GM12875 (cell line): ENCODE results near the gene SAP130.
A peak's percentile ranks its signal among the peaks of the same experiment; 100 is the strongest.

Experiments
- H3K4me3 ChIP-seq: one replicate; pipeline ENCODE4 v1.5.1; 2011; ENCODE audit warnings: low read depth, low read length, control low read depth
- TF ChIP-seq, protein P1 (sequence below): IDR thresholded peaks from 2 replicates; pipeline ENCODE4 v1.5.1; 2011; ENCODE audit warnings: low read depth, mild to moderate bottlenecking, control low read depth, inconsistent platforms, low read length, moderate library complexity, borderline replicate concordance; ENCODE audit not compliant: insufficient read depth

The SAP130 gene

DNA sequence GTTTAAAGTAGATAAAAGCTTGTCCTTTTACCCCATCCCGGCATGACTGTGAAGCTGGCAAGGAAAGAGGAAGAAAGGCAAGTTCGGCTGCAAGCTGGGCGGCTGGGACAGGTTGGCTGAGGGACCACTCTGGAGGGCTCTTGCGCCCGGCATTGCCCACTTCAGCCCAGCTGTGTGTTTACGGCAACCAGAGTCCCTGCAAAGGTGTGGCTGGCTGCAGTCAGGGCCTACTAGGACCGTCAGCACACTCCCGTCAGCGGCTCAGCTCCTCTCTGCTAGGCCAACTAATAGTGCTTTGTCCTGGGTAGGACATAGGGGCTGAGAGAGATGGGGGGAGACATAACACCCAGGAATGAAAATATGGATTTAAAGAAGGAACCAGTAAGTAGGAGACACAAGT lies 11.7 kb upstream of the SAP130 start:
- TF ChIP-seq, protein P1, sequence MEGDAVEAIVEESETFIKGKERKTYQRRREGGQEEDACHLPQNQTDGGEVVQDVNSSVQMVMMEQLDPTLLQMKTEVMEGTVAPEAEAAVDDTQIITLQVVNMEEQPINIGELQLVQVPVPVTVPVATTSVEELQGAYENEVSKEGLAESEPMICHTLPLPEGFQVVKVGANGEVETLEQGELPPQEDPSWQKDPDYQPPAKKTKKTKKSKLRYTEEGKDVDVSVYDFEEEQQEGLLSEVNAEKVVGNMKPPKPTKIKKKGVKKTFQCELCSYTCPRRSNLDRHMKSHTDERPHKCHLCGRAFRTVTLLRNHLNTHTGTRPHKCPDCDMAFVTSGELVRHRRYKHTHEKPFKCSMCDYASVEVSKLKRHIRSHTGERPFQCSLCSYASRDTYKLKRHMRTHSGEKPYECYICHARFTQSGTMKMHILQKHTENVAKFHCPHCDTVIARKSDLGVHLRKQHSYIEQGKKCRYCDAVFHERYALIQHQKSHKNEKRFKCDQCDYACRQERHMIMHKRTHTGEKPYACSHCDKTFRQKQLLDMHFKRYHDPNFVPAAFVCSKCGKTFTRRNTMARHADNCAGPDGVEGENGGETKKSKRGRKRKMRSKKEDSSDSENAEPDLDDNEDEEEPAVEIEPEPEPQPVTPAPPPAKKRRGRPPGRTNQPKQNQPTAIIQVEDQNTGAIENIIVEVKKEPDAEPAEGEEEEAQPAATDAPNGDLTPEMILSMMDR: no peak
- H3K4me3 ChIP-seq: no peak overlapping the region

DNA sequence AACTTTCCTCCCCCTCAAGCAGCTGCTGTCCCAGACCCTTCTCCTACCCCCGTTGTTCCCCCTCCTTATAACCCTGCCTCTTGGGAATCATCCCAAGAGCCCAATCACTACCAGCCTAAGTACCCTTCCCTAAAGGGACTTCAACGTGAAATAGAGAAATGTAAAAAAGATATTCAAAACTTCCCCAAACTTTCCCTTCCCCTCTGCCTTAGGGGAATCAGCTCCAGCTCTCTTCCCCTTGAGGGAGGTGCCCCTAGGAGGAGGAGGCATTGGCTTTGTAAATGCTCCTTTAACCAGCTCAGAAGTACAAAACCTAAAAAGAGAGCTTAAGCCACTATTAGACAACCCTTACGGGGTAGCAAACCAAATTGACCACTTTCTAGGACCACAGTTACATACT lies 10.6 kb upstream of the SAP130 start:
- TF ChIP-seq, protein P1: no peak

DNA sequence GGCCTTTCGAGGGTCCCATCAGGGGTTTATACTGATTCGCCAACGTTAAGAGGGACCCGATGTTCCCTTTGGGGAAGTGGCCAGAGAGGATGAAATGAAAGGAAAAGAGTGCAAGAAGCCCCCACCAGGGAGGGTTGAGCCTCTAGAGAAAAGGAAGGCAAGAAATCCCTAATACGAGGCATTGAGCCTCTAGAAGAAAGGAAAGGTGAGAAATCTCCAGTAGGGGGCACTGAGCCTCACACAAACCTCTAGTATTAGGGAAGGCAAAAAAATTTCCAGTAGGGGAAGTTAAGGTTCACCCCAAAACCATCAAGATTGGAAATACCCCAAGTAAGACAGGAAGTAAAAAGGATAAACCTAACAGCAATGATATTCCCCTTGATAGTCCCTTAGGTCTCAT lies 9.8 kb upstream of the SAP130 start:
- no peak overlapping the region for H3K4me3 ChIP-seq
- TF ChIP-seq, protein P1: no peak

More for the DNA sequence above, 10.6 kb upstream of the SAP130 start:
- H3K4me3 ChIP-seq: no peak overlapping the region

DNA sequence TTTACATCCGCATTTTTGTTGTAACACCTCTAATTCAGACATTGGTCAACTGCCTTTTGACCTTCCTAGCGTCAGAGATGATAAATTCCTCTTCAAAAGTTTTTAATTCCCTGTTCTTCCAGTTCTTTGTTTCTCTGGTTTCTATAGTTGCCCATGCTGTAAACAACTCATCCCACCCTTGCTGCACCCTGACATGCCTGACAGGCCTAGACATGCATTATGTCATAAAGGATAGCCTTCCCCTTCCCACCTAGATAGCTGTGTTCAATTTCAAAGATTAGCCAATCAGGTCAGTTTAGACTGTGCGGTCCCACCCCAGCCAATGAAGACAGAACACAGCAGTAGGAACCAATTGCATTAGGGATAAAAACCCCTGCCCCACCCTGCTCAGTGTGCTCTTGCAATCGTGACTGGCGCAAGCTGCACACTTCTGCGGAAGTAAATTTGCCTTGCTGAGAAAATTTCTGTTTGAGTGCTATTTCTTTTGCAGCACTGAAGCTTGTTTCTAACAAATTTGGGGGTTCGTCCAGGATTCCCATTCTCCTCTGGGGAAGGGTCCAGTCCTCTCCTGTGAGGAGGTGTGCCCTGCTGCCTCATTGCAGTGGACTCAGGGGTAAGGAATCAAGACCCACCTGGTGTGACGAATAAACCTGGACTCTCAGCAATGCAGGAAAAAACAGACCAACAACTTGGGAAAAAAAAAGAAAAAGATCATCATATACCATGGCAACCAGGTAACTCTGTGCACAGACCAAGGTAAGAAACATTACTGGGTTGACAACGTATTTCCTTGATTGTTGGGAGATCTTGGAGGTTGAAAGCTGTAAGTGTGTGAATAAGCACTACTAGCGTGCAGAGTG lies 9.1 kb upstream of the SAP130 start:
- TF ChIP-seq, protein P1: no peak
- H3K4me3 ChIP-seq: no peak overlapping the region

GRCh38 chr2:128032092-128032491 lies 4.2 kb upstream of the SAP130 start:
- TF ChIP-seq, protein P1: no peak
- no peak overlapping the region for H3K4me3 ChIP-seq

- H3K4me3 ChIP-seq: peak overlapping the region; percentile 97
- TF ChIP-seq, protein P1: no peak
These were observed 802 bp upstream of the SAP130 start for GRCh38 chr2:128028668-128029054.

GRCh38 chr2:128027278-128027800 lies 520 bp downstream of the SAP130 start:
- peak overlapping the region; percentile 97 for H3K4me3 ChIP-seq
- TF ChIP-seq, protein P1: no peak
